Omental fat pad (tissue), 4 donors: Measurements from ENCODE around the gene KIF5A. TPM values are rescaled to one million over a fixed set of nuclear protein-coding genes. Genes with fewer than 3 reads are reported as not detected.

Experiments
- ATAC-seq: fragments of 150-250 bp; one replicate; pipeline ENCODE4 v1.9.1; 2016; ENCODE audit warnings: mild to moderate bottlenecking, moderate library complexity; ENCODE audit not compliant: low FRiP score
- DNase-seq: peaks from one replicate; pipeline ENCODE4 v3.0.0-alpha.2; 2019; ENCODE audit warnings: low spot score
- total RNA-seq, 4 donors: library from RNA; depleted of rRNA; stranded (reverse); fragments of >200 nt; gene quantifications; one replicate each; pipeline ENCODE4 v1.1.0, GENCODE V29; 2016
- TF ChIP-seq, protein P1 (sequence below), 3 donors: fragments of 450-650 bp; IDR thresholded peaks; one replicate each; pipeline ENCODE4 v1.5.1; 2016 to 2017; ENCODE audit warnings: antibody characterized with exemption in 3 of 3, mild to moderate bottlenecking in 3 of 3, moderate library complexity in 2 of 3

KIF5A gene
- total RNA-seq, 4 donors from 2014 or later: 0.09 to 0.13 TPM; not detected in 2

DNA sequence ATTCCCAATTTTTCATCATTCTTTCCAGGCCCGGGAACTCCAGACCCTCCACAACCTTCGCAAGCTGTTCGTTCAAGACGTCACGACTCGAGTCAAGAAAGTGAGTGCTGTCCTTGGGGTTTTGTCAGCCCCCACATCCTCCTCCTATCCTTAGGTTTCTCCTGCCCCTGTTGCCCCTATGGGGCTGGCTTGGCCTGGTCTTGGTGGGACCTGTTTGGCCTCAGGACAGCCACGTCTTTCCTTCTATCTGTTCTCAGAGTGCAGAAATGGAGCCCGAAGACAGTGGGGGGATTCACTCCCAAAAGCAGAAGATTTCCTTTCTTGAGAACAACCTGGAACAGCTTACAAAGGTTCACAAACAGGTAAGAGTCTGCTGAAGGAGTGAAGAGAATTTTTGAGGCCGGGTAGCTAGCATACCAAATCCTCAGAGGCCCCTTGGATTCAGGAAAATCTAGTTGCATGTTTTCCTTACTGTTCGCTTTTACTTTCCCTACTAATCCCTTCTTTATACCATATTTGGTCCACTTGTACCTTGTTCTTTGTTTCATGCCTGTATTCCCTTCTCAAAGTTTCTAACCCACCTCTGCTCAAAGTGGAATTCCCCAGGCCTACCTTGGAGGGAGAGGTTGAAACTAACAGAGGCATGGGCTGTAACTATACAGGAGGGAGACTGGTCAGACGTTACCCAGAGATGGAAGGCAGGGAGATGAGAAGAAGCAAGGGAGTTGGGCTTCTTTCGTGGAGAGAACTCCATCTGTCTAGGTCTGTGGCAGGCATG is 28.3 kb downstream of the KIF5A start:
- ATAC-seq (no peak), DNase-seq (no peak)
- TF ChIP-seq, protein P1, sequence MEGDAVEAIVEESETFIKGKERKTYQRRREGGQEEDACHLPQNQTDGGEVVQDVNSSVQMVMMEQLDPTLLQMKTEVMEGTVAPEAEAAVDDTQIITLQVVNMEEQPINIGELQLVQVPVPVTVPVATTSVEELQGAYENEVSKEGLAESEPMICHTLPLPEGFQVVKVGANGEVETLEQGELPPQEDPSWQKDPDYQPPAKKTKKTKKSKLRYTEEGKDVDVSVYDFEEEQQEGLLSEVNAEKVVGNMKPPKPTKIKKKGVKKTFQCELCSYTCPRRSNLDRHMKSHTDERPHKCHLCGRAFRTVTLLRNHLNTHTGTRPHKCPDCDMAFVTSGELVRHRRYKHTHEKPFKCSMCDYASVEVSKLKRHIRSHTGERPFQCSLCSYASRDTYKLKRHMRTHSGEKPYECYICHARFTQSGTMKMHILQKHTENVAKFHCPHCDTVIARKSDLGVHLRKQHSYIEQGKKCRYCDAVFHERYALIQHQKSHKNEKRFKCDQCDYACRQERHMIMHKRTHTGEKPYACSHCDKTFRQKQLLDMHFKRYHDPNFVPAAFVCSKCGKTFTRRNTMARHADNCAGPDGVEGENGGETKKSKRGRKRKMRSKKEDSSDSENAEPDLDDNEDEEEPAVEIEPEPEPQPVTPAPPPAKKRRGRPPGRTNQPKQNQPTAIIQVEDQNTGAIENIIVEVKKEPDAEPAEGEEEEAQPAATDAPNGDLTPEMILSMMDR (IDR thresholded peaks at IDR 0.05): no peak

DNA sequence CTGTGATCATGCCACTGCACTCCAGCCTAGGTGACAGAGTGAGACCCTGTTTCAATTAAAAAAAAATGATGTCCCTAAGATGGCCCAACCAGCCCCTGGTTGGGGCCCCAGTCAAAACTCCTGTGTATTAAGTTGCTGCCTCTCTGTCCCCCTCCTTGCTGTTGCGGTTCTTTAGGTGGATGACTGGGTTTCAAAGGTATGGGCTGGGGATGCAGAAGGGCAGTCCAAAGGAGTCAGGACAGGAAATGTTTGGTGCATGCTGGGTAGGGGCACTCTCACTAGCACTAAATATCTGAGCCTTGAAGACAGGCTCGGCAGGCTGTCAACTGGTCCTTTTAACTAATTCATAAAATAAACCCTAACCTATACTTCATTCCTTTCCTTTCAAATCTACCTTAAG is 29.2 kb downstream of the KIF5A start:
- no peak for DNase-seq
- TF ChIP-seq, protein P1 (IDR thresholded peaks at IDR 0.05): no peak
- no peak for ATAC-seq

DNA sequence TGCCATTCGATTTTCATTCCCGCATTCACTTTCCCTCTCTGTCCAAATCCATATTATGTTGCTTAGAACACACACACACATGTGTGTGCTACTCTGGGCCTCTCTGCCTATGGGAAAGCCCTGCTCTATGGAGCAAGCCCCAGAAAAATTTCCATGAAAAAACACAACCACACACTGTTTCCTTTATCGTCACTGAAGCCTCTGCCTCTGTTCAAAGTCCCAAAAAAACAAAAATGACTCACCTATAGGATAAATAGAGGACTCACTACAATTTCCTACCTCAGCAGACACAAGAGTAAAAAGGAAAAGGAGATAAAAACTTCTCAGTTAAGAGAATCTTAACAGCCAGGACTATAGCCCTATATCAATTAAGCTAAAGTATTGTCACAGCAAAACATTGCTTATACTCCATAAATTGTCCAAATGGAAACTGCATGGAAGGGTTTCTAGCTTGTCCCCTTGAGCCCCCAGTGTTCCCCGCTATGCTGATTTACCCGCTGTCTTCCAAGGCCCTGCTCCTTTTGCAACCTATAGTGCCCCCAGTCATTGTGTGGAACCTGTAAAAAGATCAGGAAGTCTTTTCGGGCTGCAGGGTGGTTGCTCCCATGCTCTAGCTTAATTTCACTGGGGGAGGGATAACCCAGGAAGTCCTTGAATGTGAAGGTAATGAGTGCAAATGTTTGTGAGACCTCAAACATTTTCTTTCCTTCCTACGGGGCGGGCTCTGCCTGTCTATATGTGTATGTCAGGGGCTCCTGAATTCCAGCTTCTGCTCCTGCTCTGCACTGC is 30.0 kb downstream of the KIF5A start:
- DNase-seq (no peak), ATAC-seq (no peak)
- TF ChIP-seq, protein P1 (IDR thresholded peaks at IDR 0.05): no peak

DNA sequence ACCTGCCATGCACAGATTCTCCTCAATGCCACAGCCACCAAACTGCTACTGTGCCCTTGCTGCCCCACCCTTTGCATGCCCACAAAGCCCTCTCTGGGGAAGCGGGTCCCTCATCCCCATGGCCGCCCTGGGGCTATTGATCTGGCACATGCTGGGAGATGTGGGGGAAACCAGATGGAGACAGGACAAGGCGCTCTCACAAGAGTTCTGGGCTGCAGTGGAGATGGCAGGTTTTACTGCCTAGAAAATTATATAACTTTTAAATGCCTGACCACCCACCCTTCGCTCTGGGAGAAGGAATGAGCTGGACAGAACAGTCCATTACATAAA is 30.6 kb downstream of the KIF5A start:
- no peak for ATAC-seq
- DNase-seq: no peak
- TF ChIP-seq, protein P1 (IDR thresholded peaks at IDR 0.05): no peak

DNA sequence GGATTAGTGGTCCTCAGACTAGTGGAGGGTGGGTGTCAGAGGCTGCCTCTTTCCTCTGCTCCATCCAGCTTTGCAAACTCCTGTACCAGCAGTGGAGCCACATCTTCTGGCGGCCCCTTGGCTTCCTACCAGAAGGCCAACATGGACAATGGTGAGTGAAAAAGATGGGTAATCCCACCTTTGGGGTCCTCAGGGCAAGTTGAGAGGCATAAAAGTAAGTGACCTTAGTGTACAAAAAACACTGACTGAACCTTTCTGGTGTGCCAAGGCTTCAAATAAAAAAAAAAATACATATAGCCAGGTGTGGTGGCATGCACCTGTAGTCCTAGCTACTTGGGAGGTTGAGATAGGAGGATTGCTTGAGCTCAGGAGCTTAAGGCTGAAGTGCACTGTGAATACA is 32.0 kb downstream of the KIF5A start:
- TF ChIP-seq, protein P1 (IDR thresholded peaks at IDR 0.05): no peak
- ATAC-seq: no peak
- no peak for DNase-seq

DNA sequence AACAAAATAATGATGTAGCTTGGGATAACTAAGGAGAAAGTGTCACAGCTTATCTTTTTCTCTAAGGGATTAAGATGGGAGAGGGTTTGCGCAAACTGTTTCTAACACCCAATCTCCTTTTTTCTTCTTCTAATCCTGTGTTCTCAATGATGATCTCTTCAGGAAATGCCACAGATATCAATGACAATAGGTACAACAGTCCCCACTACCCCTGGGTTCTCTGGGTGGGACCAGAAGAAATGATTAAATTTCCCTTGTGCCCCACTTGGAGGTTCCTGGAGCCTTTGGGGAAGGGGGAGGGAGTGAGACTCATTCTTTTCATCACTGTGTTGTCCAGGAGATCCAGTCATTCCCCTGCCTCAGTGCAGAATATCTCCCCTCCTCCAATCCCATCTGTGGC is 32.6 kb downstream of the KIF5A start:
- ATAC-seq (no peak), DNase-seq (no peak)
- TF ChIP-seq, protein P1 (IDR thresholded peaks at IDR 0.05): no peak
